NT2/D1 (cell line): ENCODE measurements around the gene TMBIM6.

Experiments used
- SUZ12 ChIP-seq: IDR thresholded peaks from 2 replicates; pipeline ENCODE4 v1.6.1; 2011; ENCODE audit not compliant: insufficient read length, insufficient read depth; ENCODE audit errors: extremely low read depth
- YY1 ChIP-seq: IDR thresholded peaks from 2 replicates; pipeline ENCODE4 v1.6.1; 2011; ENCODE audit not compliant: insufficient read length, insufficient read depth

DNA sequence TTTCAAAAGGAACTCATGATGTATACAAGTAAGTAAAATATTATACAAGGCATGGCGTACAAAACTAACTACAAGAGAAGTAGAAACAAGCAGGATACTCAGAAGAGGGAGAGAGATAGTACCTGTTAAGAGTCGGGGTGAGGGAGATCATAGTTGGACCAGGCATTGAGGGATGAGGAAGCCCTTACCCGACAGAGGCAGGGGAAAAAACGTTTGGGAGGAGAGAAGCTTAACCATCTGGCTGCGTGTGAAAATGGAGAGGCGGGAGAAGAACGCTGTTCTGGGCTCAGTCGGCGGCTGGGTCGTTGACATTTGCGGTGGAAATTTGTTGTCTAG is 33.6 kb upstream of the TMBIM6 start:
- TF ChIP-seq YY1 (no peak), SUZ12 (no peak)
